Neural crest cell (in vitro differentiated cells): ENCODE measurements around the gene TRAM2. TPM values are rescaled to one million over a fixed set of nuclear protein-coding genes. Genes with fewer than 3 reads are reported as not detected.

ENCODE experiments used
- DNase-seq: peaks from one replicate; pipeline ENCODE4 v3.0.0; 2021; ENCODE audit warnings: low read depth, mixed read lengths, low spot score
- H3K27ac Mint-ChIP-seq: one replicate; pipeline ENCODE4 v1.8.0; 2021; ENCODE audit warnings: mild to moderate bottlenecking, mixed read lengths; ENCODE audit not compliant: unreplicated experiment
- H3K27me3 Mint-ChIP-seq: 2 replicates; pipeline ENCODE4 v1.8.0; 2021; ENCODE audit warnings: low read depth, mild to moderate bottlenecking, mixed read lengths
- H3K36me3 Mint-ChIP-seq: 2 replicates; pipeline ENCODE4 v1.8.0; 2021; ENCODE audit warnings: low read depth, mild to moderate bottlenecking, mixed read lengths
- H3K4me1 Mint-ChIP-seq: 2 replicates; pipeline ENCODE4 v1.8.0; 2021; ENCODE audit warnings: mixed read lengths
- H3K4me3 Mint-ChIP-seq: one replicate; pipeline ENCODE4 v1.8.0; 2021; ENCODE audit warnings: mild to moderate bottlenecking, mixed read lengths
- H3K9me3 Mint-ChIP-seq: 2 replicates; pipeline ENCODE4 v1.8.0; 2021; ENCODE audit warnings: mixed read lengths
- CTCF ChIP-seq: fragments of 200-600 bp; sonication (generic); conservative IDR thresholded peaks from 2 replicates; pipeline ENCODE4 v1.5.0; 2021; ENCODE audit warnings: antibody characterized with exemption, mild to moderate bottlenecking
- total RNA-seq: library from RNA; stranded (reverse); gene quantifications from 2 replicates; pipeline ENCODE4 v1.2.1, GENCODE V29; 2021

Gene TRAM2
- total RNA-seq, 1 donor from 2014 or later = 20.2 TPM

GRCh38 chr6:52499026-52499425 lies 77.8 kb downstream of the TRAM2 start:
- no peak for TF ChIP-seq CTCF
- peak overlapping the region; percentile 14 for H3K27ac Mint-ChIP-seq
- peaks cover 12% of the 10 kb centered on the region for H3K36me3 Mint-ChIP-seq
- peaks cover 3% of the 10 kb centered on the region for H3K9me3 Mint-ChIP-seq
- no peaks in the 10 kb centered on the region for H3K4me1 Mint-ChIP-seq
- no peaks in the 10 kb centered on the region for H3K27me3 Mint-ChIP-seq
- no peak for DNase-seq
- no peak overlapping the region for H3K4me3 Mint-ChIP-seq

DNA sequence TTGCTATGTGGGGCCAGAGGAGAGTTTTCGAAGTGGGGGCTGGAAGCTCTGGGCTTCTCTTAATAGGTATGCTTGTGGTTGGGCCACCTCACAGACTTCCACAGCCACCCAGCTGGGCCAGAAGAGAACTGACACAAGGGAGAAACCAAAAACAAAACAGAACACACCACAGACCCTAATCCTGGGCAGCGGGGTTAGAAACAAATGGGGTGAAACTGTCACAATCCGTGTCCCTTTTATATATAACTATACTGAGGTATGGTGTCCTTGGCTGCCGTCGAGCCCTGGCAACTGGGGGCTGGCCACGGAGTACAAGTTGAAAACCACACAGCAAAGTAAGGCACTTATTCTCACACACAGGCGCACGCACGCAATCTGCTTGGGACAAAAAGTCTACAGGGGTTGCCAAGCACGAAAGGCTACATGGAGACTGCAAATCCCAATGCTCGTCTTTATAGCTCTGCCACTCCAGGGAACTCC lies 78.3 kb downstream of the TRAM2 start:
- Mint-ChIP-seq H3K4me1 (no peaks in the 10 kb centered on the region), H3K27me3 (no peaks in the 10 kb centered on the region), H3K27ac (peak overlapping the region; percentile 14), H3K4me3 (no peak overlapping the region), H3K36me3 (peaks cover 12% of the 10 kb centered on the region), H3K9me3 (peaks cover 3% of the 10 kb centered on the region)
- TF ChIP-seq CTCF = no peak
- DNase-seq = no peak

DNA sequence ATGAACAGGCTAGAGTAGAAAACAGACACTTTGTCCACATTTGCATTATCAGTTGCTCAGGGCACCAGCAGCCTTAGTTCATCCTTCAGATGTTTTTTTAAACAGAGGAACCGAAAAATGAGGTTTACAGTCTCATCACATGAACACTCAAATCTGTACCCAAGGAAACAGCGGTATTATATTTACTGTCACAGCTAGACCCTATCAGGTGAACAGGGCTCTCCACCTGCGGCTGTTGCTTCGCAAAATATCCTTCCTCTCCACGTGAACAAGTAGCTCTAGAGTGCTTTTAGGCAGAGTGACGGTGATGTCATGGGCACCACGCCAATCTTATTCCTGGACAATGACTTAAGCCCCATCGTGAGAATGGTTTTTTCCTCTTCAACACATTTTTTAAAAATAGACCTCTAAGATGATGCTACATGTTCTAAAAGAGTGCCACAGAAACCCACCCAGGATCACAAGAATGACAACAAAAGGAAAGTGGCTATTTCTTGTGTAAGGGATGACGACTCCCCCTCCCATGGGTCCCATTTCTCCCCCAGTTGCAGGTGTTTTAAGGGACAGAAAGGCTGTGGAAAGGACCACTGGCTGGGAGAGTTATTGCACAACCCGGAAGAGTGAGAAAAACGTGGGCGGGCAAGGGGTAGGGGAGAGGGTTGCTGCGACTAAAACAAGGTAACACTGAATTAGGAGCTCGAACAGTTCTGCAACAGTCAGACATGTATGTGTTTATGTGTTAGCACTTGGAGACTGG lies 79.0 kb downstream of the TRAM2 start:
- no peaks in the 10 kb centered on the region for H3K27me3 Mint-ChIP-seq
- TF ChIP-seq CTCF = no peak
- H3K9me3 Mint-ChIP-seq = peaks cover 3% of the 10 kb centered on the region
- no peaks in the 10 kb centered on the region for H3K4me1 Mint-ChIP-seq
- no peak overlapping the region for H3K27ac Mint-ChIP-seq
- no peak for DNase-seq
- H3K4me3 Mint-ChIP-seq = no peak overlapping the region
- peaks cover 12% of the 10 kb centered on the region for H3K36me3 Mint-ChIP-seq

- Mint-ChIP-seq H3K9me3 (peaks cover 3% of the 10 kb centered on the region), H3K4me3 (no peak overlapping the region), H3K4me1 (no peaks in the 10 kb centered on the region), H3K36me3 (peaks cover 12% of the 10 kb centered on the region), H3K27me3 (no peaks in the 10 kb centered on the region), H3K27ac (no peak overlapping the region)
- no peak for TF ChIP-seq CTCF
- DNase-seq = no peak
These were observed 80.2 kb downstream of the TRAM2 start for GRCh38 chr6:52496631-52497030.

GRCh38 chr6:52495922-52496321 lies 80.9 kb downstream of the TRAM2 start:
- H3K27me3 Mint-ChIP-seq = no peaks in the 10 kb centered on the region
- TF ChIP-seq CTCF = no peak
- no peak overlapping the region for H3K4me3 Mint-ChIP-seq
- H3K27ac Mint-ChIP-seq = peak overlapping the region; percentile 37
- peaks cover 14% of the 10 kb centered on the region for H3K36me3 Mint-ChIP-seq
- H3K9me3 Mint-ChIP-seq = peaks cover 3% of the 10 kb centered on the region
- no peaks in the 10 kb centered on the region for H3K4me1 Mint-ChIP-seq
- DNase-seq = no peak
